ENCODE data around the gene PFDN4.

DNA sequence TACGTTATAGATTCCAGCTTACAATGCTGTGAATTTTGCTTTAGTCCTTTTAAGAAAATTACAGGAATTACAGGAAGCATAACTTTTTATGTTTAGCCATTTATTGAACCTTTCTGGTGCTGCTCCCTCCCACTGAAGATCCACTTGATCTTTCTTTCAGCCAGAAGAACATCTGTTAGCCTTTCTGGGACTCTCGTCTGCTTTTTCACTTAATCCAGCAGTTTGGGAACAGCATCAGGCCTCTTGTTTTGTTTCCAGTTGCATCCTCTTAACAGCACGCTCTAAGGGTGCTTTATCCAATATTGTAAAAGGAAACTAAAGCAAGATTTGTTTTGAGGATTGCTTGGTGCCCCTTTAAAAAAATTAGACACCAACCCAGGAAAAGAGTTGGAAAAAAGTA, 23.8 kb upstream of the PFDN4 start:
- TF ChIP-seq, protein P1, sequence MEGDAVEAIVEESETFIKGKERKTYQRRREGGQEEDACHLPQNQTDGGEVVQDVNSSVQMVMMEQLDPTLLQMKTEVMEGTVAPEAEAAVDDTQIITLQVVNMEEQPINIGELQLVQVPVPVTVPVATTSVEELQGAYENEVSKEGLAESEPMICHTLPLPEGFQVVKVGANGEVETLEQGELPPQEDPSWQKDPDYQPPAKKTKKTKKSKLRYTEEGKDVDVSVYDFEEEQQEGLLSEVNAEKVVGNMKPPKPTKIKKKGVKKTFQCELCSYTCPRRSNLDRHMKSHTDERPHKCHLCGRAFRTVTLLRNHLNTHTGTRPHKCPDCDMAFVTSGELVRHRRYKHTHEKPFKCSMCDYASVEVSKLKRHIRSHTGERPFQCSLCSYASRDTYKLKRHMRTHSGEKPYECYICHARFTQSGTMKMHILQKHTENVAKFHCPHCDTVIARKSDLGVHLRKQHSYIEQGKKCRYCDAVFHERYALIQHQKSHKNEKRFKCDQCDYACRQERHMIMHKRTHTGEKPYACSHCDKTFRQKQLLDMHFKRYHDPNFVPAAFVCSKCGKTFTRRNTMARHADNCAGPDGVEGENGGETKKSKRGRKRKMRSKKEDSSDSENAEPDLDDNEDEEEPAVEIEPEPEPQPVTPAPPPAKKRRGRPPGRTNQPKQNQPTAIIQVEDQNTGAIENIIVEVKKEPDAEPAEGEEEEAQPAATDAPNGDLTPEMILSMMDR (conservative IDR thresholded peaks at IDR 0.05; ENCODE audit: low read depth, low read length): no peak
- TF ChIP-seq RAD21 (IDR thresholded peaks at IDR 0.05; ENCODE audit: low read length) (no peak), MAFK (IDR thresholded peaks at IDR 0.05; ENCODE audit: low read depth, low read length) (no peak), MXI1 (IDR thresholded peaks at IDR 0.05; ENCODE audit: borderline replicate concordance, low read depth, low read length) (no peak), MAZ (IDR thresholded peaks at IDR 0.05; ENCODE audit: borderline replicate concordance, low read depth, low read length) (no peak), CEBPB (IDR thresholded peaks at IDR 0.05; ENCODE audit: low read depth, low read length) (no peak), CHD1 (IDR thresholded peaks at IDR 0.05; ENCODE audit: low read depth, low read length) (no peak)
- TF ChIP-seq, protein P2, sequence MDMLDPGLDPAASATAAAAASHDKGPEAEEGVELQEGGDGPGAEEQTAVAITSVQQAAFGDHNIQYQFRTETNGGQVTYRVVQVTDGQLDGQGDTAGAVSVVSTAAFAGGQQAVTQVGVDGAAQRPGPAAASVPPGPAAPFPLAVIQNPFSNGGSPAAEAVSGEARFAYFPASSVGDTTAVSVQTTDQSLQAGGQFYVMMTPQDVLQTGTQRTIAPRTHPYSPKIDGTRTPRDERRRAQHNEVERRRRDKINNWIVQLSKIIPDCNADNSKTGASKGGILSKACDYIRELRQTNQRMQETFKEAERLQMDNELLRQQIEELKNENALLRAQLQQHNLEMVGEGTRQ (IDR thresholded peaks at IDR 0.05; ENCODE audit: low read depth, low read length): no peak
